Kidney tubule cell (primary cell): ENCODE results near the gene IL10RA.
"Not testable (repeated sequence)": the region's sequence is repeated elsewhere in the genome, so short reads cannot be mapped to it uniquely, and the experiment has no call there.

ENCODE experiments used
- DNase-seq: peaks from one replicate; pipeline ENCODE4 v3.0.0-alpha.2; 2018; ENCODE audit warnings: low spot score

Gene IL10RA

GRCh38 chr11:117961896-117962295 is 24.3 kb upstream of the IL10RA start:
- no peak for DNase-seq

GRCh38 chr11:117962826-117963225 is 23.4 kb upstream of the IL10RA start:
- DNase-seq, result no peak

- DNase-seq, result no peak
Measured at GRCh38 chr11:117966908-117967307, 19.3 kb upstream of the IL10RA start.

GRCh38 chr11:117969160-117969991 is 16.8 kb upstream of the IL10RA start:
- DNase-seq, result no peak

GRCh38 chr11:117970400-117971024 is 15.7 kb upstream of the IL10RA start:
- DNase-seq, result peak; percentile 89

- no peak for DNase-seq
Measured at GRCh38 chr11:117972044-117972443, 14.2 kb upstream of the IL10RA start.

- DNase-seq, result peak; percentile 50
Measured at GRCh38 chr11:117972629-117973502, 13.3 kb upstream of the IL10RA start.

GRCh38 chr11:117973503-117973860 is 12.7 kb upstream of the IL10RA start:
- no peak for DNase-seq

GRCh38 chr11:117976445-117976844 is 9.7 kb upstream of the IL10RA start:
- no peak for DNase-seq

- DNase-seq, result no peak
Measured at GRCh38 chr11:117977029-117977428, 9.2 kb upstream of the IL10RA start.

GRCh38 chr11:117977612-117978264 is 8.5 kb upstream of the IL10RA start:
- DNase-seq, result not testable (repeated sequence)

- not testable (repeated sequence) for DNase-seq
Measured at GRCh38 chr11:117978291-117978910, 7.8 kb upstream of the IL10RA start.

- DNase-seq, result no peak
Measured at GRCh38 chr11:117978991-117979390, 7.2 kb upstream of the IL10RA start.

GRCh38 chr11:117979481-117980211 is 6.5 kb upstream of the IL10RA start:
- peak; percentile 6 for DNase-seq

GRCh38 chr11:117980280-117980679 is 5.9 kb upstream of the IL10RA start:
- no peak for DNase-seq

- no peak for DNase-seq
Measured at GRCh38 chr11:117980720-117981119, 5.5 kb upstream of the IL10RA start.

- no peak for DNase-seq
Measured at GRCh38 chr11:117983163-117983475, 3.1 kb upstream of the IL10RA start.

GRCh38 chr11:117984476-117984875 is 1.7 kb upstream of the IL10RA start:
- DNase-seq, result peak; percentile 11

- DNase-seq, result peak; percentile 25
Measured at GRCh38 chr11:117986981-117987574, 884 bp downstream of the IL10RA start.

GRCh38 chr11:117989351-117990102 is 3.3 kb downstream of the IL10RA start:
- no peak for DNase-seq
